ENCODE measurements around the gene ENO2. TPM values are rescaled to one million over a fixed set of nuclear protein-coding genes. Genes with fewer than 3 reads are reported as not detected.
"Not testable (repeated sequence)": the region's sequence is repeated elsewhere in the genome, so short reads cannot be mapped to it uniquely, and the experiment has no call there.

ENO2 gene
- total and polyA plus RNA-seq, 2 donors from 2014 or later: 10.3 to 35.7 TPM

DNA sequence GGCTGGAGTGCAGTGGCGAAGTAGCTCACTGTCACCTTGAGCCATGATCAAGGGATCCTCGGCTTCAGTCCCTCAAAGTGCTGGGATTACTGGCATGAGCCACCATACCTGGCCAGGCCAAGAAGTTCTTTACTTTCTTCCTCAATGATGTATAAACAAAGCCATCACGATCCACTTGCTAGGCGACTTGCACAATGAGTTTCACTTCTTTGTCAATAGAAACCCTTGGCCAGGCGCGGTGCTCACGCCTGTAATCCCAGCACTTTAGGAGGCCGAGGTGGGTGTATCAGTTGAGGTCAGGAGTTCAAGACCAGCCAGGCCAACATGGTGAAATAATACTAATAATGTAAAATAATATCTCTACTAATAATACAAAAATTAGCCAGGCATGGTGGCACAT, 26.9 kb upstream of the ENO2 start:
- DNase-seq (peak in 2 of 5 donors; percentile 33 to 34), FAIRE-seq (no peak)
- no peak overlapping the region for H3K9ac ChIP-seq (ENCODE audit: low read length in 3 of 3)
- peaks cover 4 to 6% (median 5%) of the 10 kb centered on the region in 3 donors for H3K4me1 ChIP-seq (ENCODE audit: control insufficient read depth in 2 of 3, insufficient read depth in 2 of 3, low read depth in 1 of 3, low read length in 3 of 3)
- no peak overlapping the region for H3K27ac ChIP-seq (ENCODE audit: low read depth in 2 of 2, low read length in 2 of 2)
- no peaks in the 10 kb centered on the region for H3K9me3 ChIP-seq (ENCODE audit: control insufficient read depth in 2 of 3, insufficient read depth in 1 of 3, low read length in 3 of 3)
- TF ChIP-seq, protein P1, sequence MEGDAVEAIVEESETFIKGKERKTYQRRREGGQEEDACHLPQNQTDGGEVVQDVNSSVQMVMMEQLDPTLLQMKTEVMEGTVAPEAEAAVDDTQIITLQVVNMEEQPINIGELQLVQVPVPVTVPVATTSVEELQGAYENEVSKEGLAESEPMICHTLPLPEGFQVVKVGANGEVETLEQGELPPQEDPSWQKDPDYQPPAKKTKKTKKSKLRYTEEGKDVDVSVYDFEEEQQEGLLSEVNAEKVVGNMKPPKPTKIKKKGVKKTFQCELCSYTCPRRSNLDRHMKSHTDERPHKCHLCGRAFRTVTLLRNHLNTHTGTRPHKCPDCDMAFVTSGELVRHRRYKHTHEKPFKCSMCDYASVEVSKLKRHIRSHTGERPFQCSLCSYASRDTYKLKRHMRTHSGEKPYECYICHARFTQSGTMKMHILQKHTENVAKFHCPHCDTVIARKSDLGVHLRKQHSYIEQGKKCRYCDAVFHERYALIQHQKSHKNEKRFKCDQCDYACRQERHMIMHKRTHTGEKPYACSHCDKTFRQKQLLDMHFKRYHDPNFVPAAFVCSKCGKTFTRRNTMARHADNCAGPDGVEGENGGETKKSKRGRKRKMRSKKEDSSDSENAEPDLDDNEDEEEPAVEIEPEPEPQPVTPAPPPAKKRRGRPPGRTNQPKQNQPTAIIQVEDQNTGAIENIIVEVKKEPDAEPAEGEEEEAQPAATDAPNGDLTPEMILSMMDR (IDR thresholded peaks at IDR 0.05; ENCODE audit: borderline replicate concordance, extremely low read depth, insufficient read depth): no peak
- no peak overlapping the region for H3K4me3 ChIP-seq (ENCODE audit: low read length in 3 of 3)
- H3K27me3 ChIP-seq (ENCODE audit: control insufficient read depth, insufficient read depth, low read length): no peaks in the 10 kb centered on the region
- intact Hi-C loops (cut with DNase I): no loop called here
- H3K36me3 ChIP-seq (ENCODE audit: control insufficient read depth in 2 of 3, insufficient read depth in 3 of 3, low read length in 3 of 3): peaks cover 0 to 8% (median 0%) of the 10 kb centered on the region in 3 donors

DNA sequence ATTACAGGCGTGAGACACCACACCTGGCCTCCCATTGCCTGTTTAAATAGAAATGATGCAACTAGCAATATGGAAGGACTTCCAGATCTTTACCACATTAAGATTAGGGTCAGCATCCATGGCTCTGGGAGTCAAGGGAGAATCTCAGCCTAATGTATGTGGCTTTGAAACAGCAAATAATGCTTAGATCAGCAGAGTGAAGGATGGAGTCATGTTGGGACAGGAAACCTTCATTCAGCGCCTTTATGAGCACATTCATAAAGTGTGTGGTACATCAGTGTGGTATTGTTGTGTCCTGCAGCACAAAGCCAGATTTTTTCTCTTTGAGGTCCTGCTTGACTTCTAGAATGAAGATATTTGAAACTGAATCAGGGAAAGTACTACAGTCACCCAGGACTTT, 26.0 kb upstream of the ENO2 start:
- TF ChIP-seq, protein P1 (IDR thresholded peaks at IDR 0.05; ENCODE audit: borderline replicate concordance, extremely low read depth, insufficient read depth): no peak
- Histone ChIP-seq H3K9me3 (ENCODE audit: control insufficient read depth in 2 of 3, insufficient read depth in 1 of 3, low read length in 3 of 3) (no peaks in the 10 kb centered on the region), H3K36me3 (ENCODE audit: control insufficient read depth in 2 of 3, insufficient read depth in 3 of 3, low read length in 3 of 3) (peaks cover 0 to 8% (median 0%) of the 10 kb centered on the region in 3 donors), H3K4me1 (ENCODE audit: control insufficient read depth in 2 of 3, insufficient read depth in 2 of 3, low read depth in 1 of 3, low read length in 3 of 3) (peaks cover 4 to 6% (median 5%) of the 10 kb centered on the region in 3 donors), H3K4me3 (ENCODE audit: low read length in 3 of 3) (no peak overlapping the region), H3K27me3 (ENCODE audit: control insufficient read depth, insufficient read depth, low read length) (no peaks in the 10 kb centered on the region), H3K27ac (ENCODE audit: low read depth in 2 of 2, low read length in 2 of 2) (no peak overlapping the region), H3K9ac (ENCODE audit: low read length in 3 of 3) (no peak overlapping the region)
- intact Hi-C loops (cut with DNase I): no loop called here
- no peak for FAIRE-seq
- DNase-seq: no peak

DNA sequence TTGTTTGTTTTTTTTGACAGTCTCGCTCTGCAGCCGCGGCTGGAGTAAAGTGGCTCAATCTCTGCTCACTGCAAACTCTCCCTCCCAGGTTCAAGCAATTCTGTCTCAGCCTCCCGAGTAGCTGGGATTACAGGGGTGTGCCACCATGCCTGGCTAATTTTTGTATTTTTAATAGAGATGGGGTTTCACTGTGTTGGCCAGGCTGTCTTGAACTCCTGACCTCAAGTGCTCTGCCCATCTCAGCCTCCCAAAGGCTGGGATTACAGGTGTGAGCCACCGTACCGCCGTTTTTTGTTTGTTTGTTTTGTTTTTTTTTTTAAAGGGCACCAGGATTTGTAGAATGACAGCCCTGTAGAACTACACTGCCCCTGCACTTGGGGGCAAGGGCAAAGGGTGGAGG, 25.6 kb upstream of the ENO2 start:
- H3K27ac ChIP-seq (ENCODE audit: low read depth in 2 of 2, low read length in 2 of 2); H3K9me3 ChIP-seq (ENCODE audit: control insufficient read depth in 2 of 3, insufficient read depth in 1 of 3, low read length in 3 of 3); intact Hi-C loops (cut with DNase I); FAIRE-seq; H3K4me1 ChIP-seq (ENCODE audit: control insufficient read depth in 2 of 3, insufficient read depth in 2 of 3, low read depth in 1 of 3, low read length in 3 of 3); H3K36me3 ChIP-seq (ENCODE audit: control insufficient read depth in 2 of 3, insufficient read depth in 3 of 3, low read length in 3 of 3); H3K4me3 ChIP-seq (ENCODE audit: low read length in 3 of 3); H3K27me3 ChIP-seq (ENCODE audit: control insufficient read depth, insufficient read depth, low read length); H3K9ac ChIP-seq (ENCODE audit: low read length in 3 of 3): not testable (repeated sequence)
- peak in 1 of 5 donors; percentile 8 for DNase-seq

DNA sequence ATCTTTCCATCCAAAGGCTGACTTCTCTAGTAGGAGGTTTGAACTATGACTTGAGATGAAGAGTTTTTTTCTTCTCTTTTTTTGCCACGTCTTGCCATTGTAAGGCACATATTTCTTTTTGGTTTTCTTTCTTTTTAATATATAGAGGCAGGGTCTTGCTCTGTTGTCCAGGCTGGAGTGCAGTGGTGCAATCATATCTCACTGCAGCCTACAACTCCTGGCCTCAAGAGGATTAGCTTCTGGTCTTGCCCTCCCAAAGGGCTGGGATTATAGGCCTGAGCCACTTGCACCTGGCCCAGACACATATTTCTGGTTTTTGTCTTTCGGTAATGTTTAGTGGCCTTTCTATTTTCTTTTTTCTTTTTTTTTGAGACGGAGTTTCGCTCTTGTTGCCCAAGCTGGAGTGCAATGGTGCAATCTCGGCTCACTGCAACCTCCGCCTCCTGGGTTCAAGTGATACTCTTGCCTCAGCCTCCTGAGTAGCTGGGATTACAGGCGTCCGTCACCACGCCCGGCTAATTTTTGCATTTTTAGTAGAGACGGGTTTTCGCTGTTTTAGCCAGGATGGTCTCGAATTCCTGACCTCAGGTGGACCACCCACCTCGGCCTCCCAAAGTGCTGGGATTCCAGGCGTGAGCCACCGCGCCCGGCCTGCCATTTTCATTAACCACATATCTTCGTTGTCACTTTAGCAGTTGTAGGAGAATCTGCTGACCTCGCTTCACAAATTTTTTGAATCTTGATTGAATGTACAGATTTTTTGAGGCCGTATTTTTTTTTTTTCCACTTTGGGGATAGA, 24.4 kb upstream of the ENO2 start:
- H3K4me1 ChIP-seq (ENCODE audit: control insufficient read depth in 2 of 3, insufficient read depth in 2 of 3, low read depth in 1 of 3, low read length in 3 of 3); intact Hi-C loops (cut with DNase I); FAIRE-seq; H3K9me3 ChIP-seq (ENCODE audit: control insufficient read depth in 2 of 3, insufficient read depth in 1 of 3, low read length in 3 of 3); H3K27me3 ChIP-seq (ENCODE audit: control insufficient read depth, insufficient read depth, low read length); H3K36me3 ChIP-seq (ENCODE audit: control insufficient read depth in 2 of 3, insufficient read depth in 3 of 3, low read length in 3 of 3): not testable (repeated sequence)
- DNase-seq: peak in 2 of 5 donors; percentile 45 to 47
- Histone ChIP-seq H3K4me3 (ENCODE audit: low read length in 3 of 3) (peak overlapping the region in 2 of 3 donors; percentile 76 to 96), H3K27ac (ENCODE audit: low read depth in 2 of 2, low read length in 2 of 2) (peak overlapping the region; percentile 93 to 96), H3K9ac (ENCODE audit: low read length in 3 of 3) (peak overlapping the region in 2 of 3 donors; percentile 79 to 88)
